HG03342 (cell line): ENCODE results near the gene IL1A.

Source experiments
- ATAC-seq: cut with Tn5 transposase; IDR thresholded peaks from one replicate; pipeline ENCODE4 v1.9.1; 2021; ENCODE audit warnings: mild to moderate bottlenecking, moderate library complexity; ENCODE audit not compliant: unreplicated experiment

IL1A gene

DNA sequence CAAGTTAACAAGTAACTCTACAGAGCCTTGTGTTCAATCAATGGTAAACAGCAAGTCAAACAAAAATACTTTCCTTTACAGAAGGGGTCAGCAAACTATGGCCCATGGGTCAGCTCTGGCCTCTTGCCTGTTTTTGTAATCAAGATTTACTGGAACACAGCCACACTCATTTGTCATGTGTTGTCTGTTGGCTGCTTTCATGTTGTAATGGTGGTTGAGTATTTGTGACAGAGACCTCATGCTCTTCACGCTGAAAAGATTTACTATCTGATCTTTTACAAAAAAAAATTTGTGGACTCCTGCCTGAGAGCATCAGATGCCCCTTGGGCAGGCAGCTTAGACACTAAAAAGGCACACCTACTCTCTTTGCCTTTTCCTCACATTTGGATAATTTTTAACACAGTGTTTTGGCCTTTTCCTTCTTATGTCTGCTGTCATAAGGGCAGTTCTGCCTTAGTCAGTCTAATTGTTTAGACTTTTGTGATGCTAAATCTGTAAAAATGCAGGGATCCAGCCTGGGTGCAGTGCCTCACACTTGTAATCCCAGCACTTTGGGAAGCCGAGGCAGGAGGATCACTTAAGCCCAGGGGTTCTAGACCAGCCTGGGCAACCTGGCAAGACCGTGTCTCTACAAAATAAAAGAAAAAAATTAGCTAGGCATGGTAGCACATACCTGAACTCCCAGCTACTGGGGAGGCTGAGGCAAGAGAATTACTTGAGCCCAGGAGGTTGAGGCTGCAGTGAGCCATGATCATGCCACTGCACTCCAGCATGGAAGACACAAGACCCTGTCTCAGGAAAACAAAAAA, 34.0 kb upstream of the IL1A start:
- no peak for ATAC-seq

DNA sequence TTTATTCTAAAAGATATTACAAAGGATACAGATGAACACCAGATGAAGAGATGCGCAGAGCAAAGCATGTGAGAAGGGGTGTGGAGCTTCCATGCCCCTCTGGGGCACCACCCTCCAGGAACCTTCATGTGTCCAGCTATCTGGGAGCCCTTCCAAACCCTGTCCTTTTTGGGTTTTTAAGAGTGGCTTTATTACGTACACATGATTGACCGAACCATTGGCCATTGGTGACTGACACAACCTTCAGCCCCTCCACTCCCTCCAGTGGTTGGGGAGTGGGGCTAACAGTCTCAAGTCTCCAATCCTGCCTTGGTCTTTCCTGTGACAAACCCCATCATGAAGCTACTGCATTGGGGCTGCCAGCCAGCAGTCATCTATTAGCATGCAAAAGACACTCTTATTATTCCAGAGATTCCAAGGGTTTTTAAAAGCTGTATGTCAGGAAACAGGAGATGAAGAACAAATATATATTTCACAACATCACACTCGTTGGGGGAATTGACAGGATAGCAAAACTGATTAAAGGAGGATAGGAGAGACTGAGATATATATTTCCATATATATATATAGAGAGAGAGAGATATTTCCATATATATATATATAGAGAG, 32.9 kb upstream of the IL1A start:
- ATAC-seq, result no peak

DNA sequence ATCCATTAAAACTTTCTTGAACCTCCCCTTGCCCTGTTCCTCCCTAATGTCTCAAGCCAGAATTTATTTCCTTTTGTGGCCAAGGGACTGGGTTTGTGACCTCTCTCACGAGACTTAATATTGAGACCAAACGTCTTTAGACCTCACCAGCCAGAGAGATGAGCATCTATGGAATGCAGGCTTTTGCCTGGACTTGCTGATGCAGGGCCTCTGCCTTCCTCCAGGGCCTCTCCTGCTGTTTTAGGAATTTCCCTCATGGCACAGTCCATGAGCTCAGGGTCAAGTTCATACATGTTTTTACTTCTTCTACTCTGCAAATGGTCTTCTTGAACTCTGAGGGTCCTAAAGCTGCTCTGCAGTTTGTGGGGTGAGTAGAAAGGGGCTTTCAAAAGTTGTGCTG, 30.0 kb upstream of the IL1A start:
- no peak for ATAC-seq

DNA sequence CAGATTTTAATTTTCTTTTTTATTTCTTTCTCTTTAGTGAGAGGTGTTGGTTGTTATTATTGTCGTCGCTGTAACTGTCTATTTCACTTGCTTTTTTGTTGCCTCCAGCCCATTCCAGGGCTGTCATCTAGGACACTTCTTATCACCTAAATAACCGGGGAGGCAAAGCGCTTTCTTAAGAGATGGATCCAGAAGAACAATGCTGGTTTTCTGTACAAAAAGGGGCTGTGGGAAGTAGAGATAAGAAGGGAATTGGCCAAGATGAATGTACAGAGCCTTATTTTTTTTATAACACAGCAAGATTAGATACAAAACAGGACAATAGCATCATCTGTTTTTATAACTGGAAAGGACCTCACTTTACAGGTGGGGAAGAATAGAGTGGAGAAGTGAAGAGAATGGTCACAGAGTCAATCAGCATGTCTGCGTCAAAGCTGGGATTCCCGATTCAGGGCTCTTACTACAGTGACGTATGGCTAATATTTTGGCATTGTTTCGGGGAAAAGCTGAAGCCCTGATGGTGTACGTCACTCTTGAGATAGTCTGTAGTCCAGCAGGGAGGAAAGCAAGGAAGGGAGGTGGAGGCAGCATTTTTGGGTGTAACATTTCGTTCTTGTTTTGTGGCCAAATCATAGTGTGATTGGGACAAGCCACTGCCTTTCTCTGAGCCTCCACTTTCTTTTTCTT, 29.1 kb upstream of the IL1A start:
- no peak for ATAC-seq

DNA sequence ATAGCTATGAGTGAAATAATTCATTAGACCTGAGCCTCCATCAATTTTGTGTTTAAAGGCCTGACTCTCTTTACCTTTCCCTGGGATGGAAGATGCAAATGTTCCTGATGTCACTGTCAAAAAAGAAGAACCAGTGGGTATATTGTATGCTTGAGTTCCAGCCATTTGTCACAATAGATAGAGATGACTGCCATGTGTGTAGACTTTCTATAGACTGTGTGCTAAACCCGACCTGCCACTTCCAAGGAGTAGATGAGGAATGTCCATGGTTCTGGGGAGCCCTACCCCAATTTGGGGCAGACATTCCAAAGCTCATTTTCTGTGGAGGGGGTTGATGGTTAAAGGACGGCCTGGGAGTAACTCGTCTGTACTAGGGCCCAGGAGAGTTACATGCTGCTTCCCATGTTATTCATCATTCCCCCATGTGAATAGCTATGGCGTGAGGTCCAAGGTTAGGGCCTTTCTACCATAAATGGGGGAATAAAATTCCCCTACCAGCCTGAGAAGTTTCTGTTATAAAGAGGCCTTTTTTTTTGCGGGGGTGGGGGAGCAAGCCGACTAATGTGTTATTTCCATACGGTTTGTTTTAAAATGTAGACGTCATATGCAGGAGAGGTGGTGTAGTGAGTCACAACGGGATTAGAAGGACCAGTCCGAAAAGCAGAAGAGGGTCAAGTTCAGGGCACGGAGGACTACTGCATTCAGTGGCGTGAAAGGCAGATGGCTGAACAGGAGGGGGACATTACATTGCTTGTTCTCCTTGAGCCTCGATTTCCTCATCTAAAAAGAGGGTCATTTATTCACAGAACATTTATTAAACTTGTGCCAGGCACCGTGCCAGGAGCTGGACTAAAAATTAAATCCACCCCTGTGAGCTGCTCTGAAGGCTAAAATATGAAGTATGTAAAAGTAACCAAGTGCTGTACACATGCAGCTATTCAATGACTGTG, 28.3 kb upstream of the IL1A start:
- ATAC-seq, result peak; percentile 52

DNA sequence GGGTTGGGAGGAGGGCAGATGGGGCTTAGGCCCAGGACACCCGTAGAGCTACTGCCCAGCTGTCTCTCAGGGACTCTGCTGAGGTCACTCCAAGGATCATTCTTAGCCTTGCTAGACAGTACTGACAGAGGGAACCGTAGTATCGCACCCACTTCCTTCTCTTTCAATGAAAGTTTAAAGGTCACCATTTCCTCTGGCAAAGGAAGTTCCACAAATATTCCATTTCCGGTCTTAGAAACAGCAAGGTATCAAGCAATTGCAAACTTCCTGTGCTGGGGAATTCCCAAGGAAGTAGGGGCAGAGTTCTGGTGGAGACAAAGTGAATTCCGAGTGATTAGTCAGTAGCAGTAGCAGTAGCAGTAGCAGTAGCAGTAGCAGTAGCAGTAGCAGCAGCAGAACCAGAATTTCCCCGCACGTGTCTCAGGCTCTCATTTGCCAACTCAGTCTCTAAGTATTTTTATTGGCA, 27.6 kb upstream of the IL1A start:
- no peak for ATAC-seq

DNA sequence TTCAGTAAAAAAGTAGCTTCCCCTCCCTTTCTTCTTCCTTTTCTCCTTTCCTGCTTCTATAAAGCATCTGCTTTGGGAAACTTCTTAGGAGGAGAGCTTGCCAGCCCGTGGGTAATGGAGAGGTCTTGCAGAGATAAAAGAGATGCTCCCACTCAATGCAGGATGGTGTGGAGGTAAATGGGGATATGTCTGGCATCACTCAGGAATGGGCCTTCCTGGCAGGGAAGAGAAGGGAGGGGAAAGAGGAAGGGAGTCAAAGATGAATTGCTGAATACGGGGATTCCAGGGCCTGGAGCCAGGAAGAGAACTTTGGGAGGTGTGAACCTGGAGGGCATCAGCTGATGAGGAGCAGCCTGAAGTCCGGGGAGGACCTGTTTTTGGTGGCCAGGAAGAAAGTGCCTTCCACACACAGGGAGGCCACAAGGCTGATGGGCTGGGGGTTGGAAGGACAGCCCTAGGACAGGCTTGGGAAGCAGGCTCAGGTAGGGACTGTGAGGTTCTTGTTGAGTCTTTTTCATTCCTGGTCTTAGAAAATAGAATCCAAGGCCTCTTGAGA, 27.1 kb upstream of the IL1A start:
- no peak for ATAC-seq

DNA sequence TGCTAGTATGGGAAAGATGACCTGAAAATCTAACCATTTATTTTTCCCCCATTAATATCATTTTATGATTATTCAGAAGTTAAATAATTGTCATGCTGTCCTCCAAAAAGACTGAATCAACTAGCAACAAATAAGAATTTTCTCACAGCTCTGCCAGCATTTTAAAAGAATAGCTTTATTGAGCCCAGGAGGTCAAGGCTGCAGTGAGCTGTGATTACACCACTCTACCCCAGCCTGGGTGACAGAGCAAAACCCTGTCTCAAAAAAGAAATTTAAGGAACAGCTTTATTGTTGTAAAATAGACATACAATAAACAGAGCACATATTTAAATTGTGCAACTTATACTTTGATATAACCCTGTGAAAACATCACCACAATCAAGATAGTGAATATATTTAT, 24.8 kb upstream of the IL1A start:
- no peak for ATAC-seq

DNA sequence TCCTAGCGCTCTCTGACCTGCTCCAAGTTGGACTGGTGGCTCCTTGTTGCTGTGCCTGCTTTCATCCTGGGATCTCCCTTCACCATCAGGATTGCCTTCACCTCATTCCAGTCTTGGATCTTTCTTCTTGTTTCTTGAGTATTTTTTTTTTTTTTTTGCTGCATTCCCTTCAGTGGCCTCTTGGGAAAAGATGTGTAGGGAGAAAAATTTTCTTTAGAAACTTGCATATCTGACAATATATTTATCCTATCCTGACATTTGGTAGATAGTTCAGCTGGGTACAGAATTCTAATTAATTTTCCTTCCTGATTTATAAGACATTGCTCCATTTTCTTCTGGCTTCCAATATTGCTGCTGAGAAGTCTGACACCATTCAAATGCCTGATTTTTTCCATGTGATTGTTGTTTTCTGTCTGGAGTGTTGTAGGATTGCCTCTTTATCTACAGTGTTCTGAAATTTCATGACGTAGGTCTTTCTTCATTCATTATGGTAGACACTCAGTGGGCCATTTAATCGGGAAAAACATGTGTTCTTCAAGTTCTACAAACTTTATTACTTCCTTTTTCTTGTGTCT, 23.0 kb upstream of the IL1A start:
- no peak for ATAC-seq

DNA sequence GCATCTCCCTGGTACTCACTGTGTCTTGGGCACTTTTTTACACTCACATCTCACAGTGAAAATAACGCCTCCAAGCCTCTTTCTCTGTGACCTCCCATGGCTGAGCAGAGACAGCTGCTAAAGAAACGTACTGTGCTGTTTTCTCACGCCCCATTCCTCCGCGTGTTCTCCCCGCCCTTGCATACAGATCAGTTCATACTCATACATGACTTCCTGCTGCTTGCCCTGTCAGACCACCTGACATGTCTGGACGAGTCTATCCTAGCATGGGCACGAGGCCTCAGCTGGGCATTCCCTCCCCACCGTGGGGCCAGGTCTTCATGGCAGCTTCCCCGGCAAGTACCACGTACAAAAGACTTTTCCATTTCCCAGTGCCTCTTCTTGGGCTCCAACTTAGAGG, 21.2 kb upstream of the IL1A start:
- no peak for ATAC-seq

DNA sequence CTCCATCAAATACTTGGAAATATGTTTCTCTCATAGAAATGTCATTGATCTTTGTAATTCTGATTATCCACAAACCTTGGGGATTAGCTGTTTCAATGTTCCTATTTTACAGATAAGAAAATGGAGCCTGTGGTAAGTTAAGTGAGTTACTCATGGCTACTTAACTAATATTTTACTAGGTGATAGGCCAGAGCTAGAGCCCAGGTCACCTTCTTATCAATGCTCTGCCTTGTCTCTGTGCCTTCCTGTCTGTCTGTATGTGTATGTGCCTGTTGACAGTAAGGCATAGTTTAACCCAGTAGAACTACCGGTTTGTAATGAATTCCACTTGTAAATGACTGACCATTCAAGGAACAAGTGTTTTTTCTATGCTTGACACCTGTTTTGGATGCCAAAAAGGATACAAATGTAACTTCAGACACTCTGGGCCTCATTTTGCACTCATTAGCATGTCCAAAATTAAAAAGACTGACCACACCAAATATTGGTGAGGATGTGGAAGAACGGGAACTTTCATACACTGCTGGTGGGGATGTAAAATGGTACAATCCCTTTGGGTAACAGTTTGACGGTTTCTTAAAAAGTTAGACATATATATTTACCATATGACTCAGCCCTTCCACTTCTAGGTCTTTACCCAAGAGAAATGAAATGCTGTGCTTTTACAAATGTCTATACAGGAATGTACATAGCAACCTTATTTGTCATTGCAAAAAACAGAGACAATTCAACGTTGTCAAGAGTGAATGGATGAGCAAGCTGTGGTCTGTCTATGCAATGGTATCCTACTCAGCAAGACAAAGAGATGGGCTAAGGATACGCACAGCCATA, 19.6 kb upstream of the IL1A start:
- no peak for ATAC-seq

DNA sequence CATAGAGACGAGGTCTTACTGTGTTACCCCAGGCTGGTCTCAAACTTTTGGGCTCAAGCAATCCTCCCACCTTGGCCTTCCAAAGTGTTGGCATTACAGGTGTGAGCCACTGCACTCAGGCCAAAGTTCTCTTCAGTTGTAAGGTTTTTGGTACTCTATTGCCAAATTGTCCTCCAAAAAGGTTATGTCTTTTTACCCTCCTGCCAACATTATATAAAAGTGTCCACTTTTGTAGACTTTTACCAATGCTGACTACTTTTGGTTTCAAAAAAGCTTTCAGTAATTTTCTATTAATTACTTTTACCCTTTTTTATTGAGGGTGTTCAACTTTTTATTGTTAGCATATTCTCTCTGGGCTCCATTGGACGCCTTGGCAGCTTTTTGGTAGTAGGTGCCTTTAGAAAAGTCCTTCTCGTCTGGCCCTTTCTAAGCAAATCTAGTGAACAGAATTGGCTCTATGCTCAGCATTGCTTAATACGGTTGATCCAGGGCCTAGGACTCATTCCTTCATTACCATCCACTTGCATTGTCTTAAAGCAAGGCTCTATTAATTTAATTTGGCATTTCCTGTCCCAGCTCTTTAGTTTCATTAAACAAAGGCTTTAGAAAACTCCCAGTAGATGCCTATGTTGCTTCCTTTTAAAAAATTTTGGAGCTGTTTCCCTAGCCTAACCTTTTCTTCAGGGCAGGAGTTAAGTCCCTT, 16.7 kb upstream of the IL1A start:
- no peak for ATAC-seq

DNA sequence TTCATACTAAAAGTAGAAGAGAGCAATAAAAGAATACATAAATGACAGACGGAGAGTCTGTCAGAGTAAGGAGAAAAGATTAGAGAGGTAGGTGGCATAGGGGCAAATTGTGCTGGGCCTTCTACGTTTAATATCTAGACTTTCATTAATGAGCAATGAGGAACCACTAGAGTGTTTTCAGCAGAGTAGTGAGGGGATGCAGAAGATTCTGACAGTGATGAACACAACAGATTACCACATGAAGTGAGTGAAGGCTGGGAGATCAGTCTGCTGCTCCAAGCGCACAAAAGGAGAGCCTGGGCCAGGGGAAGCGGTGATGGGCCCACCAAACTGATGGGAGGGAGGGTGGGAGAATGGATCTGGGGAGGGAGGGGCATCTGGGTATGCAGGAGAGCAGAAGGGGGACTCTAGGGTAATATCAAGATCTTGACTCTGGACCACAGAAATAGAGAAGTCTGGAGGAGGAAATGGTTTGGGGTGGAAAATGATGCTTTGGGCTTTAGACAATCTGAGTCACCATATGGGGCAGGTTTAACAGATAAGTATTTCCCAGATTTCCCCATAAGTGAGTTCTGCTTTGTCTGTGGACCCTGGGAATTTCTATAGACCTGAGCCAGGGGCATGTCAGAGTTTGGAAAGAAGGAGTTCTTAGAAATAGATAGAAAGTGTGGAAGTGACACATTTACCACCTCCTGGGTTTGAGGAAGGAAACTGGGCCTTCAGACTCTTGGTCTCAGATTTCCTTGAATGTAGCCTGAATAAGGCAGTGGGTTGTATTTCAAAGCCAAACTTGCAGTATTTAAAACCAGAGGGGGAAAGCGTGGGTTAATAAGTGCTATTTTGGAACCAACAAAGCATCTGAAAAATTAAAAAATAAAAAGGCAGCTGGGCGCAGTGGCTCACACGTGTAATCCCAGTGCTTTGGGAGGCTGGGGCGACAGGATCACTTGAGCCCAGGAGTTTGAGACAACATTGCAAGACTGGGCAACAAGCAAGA, 15.0 kb upstream of the IL1A start:
- ATAC-seq, result no peak

DNA sequence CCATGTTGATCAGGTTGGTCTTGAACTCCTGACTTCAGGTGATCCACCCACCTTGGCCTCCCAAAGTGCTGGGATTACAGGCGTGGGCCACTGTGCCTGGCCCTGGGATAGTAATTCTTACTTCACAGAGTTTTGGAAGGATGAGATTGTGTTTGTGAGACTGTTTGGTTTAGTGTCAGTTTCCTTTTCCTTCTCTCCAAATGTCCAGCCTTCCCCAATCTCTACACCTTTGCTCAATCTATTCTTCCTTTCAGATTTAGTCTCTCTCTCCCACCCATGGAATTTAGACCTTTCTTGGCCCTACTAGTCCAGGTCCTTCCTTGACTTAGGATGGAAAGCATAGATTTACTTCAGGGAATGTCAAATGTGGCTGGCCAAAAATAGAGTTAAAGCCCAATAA, 12.2 kb upstream of the IL1A start:
- ATAC-seq, result no peak

DNA sequence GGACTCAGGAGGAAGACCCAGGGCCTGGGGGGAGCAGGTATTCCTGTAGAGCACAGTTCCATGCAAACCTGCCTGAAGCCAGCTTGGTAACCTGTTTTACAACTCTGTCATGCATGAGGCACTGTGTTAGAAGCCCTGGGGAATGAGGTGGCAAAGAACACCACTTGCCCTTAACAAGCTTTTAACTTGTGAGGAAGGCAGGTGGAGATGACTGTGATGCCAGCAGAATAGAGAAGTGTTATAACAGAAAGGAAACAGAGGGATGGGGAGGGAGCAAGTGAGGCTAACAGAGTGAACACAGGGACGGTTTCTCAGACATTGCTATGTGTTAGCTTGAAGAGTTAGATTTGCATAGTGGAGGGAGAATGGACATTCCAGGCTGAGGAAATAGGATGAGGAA, 11.5 kb upstream of the IL1A start:
- no peak for ATAC-seq

DNA sequence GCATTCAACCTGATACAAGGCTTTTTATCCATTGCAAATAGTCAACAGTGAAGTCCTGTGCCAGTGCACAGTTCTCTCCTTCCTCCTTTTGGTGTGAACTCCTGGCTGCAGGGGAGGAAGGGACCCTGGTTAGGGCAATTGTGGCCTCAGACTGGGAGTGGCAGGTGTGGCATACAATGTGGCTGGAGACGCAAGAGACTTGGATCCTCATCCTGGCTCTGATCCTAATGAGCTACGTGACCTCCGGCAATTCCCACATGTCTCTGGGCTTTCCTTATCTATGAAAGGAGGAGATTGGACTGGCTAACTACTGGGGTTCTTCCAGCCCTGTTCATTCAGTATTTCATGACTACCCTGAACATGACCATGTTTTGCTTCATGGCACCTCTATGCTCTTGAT, 10.5 kb upstream of the IL1A start:
- no peak for ATAC-seq

DNA sequence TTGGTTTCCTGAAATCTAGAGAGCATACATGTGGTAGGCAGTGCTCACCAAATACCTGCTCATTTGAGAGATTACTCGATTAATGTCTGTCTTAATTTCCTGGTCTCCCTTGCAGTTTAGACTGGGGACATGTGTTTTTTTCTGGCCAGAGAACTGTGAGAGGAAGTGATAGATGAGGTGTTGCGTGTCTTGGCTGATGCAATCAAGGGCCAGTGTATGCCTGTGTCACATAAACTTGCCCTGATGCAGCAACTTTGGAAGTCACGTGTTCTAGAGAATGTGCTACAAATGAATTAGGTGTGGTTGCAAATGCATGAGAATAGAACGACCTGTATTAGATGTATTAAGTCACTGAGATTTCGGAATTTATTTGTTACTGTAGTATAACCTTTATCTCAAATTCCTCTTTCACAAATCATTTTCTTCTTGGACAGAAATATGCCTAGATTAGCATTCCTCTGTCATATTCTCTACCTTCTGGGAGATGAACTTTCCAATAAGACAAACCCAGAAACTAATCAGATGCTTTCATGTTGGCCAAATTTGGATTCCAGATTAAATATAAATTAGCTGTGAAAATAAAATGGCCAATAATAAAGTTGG, 9.9 kb upstream of the IL1A start:
- ATAC-seq, result no peak
